Peyer's patch (tissue), 4 donors: ENCODE results near the gene ARHGEF16.

ENCODE experiments used
- POLR2A ChIP-seq, 2 donors: fragments of 450-650 bp; IDR thresholded peaks; one replicate each; pipeline ENCODE4 v1.5.1; 2017; ENCODE audit warnings: antibody characterized with exemption in 2 of 2, mild to moderate bottlenecking in 2 of 2, moderate library complexity in 2 of 2
- TF ChIP-seq, protein P1 (sequence below), 6 experiments: fragments of 450-650 bp in 4 of 6; fragments of 200-600 bp in 2 of 6; sonication (generic) in 1 of 6; IDR thresholded peaks; one replicate each; pipeline ENCODE4 v1.5.1; 2017 to 2019; ENCODE audit warnings: antibody characterized with exemption in 6 of 6, mild to moderate bottlenecking in 3 of 6, moderate library complexity in 1 of 6

DNA sequence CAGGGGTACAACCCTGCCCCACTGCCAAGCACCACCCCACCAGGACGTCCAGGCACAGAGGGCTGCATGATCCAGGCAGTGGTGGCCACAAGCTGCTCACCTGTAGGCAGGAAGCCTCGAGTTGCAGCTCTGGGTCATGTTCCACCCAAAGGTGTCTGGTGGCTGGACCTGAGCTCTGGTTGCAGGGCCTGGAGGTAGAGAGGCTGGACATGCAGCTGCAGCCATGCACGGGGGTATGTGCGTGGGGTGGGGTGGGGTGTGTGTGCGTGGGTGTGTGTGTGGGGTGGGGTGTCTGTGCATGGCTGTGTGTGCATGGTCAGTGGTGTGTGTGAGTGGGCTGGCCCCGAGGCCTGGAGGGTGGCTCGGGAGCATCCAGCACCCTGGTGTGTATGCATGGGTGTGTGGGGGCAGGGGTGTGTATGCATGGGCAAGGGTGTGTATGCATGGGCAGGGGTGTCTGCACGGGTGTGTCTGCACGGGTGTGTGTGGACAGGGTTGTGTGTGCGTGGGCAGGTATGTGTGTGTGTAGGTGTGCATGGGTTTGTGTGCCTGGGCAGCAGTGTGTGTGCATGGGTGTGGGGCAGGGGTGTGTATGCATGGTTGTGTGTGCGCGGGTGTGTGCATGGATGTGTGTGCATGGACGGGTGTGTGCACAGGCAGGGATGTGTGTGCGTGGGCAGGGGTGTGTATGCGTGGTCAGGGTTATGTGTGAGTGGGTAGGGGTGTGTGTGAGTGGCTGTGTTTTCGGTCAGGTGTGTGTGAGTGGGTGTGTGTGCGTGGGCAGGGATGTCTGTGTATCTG lies 15.6 kb downstream of the ARHGEF16 start:
- TF ChIP-seq, protein P1, sequence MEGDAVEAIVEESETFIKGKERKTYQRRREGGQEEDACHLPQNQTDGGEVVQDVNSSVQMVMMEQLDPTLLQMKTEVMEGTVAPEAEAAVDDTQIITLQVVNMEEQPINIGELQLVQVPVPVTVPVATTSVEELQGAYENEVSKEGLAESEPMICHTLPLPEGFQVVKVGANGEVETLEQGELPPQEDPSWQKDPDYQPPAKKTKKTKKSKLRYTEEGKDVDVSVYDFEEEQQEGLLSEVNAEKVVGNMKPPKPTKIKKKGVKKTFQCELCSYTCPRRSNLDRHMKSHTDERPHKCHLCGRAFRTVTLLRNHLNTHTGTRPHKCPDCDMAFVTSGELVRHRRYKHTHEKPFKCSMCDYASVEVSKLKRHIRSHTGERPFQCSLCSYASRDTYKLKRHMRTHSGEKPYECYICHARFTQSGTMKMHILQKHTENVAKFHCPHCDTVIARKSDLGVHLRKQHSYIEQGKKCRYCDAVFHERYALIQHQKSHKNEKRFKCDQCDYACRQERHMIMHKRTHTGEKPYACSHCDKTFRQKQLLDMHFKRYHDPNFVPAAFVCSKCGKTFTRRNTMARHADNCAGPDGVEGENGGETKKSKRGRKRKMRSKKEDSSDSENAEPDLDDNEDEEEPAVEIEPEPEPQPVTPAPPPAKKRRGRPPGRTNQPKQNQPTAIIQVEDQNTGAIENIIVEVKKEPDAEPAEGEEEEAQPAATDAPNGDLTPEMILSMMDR (IDR thresholded peaks at IDR 0.05) = no peak
- TF ChIP-seq POLR2A (IDR thresholded peaks at IDR 0.05) = no peak
